Heart right ventricle (tissue), 16 donors: ENCODE results near the gene CCND3. TPM values are rescaled to one million over a fixed set of nuclear protein-coding genes. Genes with fewer than 3 reads are reported as not detected.

Experiments
- ATAC-seq, 8 donors: fragments of 200-7000 bp; cut with Tn5 transposase; one replicate each; pipeline ENCODE4 v1.9.1; 2020; ENCODE audit warnings: mild to moderate bottlenecking in 8 of 8, moderate library complexity in 8 of 8, moderate number of reproducible peaks in 1 of 8
- DNase-seq, 2 donors: peaks; one replicate each; pipeline ENCODE4 v3.0.0-alpha.2; 2020
- H3K27ac ChIP-seq, 10 donors: fragments of 200-600 bp; sonication (generic) in 2 of 10; one replicate each; pipeline versions ENCODE4 v1.5.0 to v1.8.0; 2020 to 2022; ENCODE audit warnings: mild to moderate bottlenecking in 3 of 10
- H3K27me3 ChIP-seq, 7 donors: fragments of 200-600 bp; one replicate each; pipeline ENCODE4 v1.8.0; 2021 to 2022; ENCODE audit warnings: mild to moderate bottlenecking in 2 of 7
- H3K36me3 ChIP-seq, 9 donors: fragments of 200-600 bp; sonication (generic) in 1 of 9; one replicate each; pipeline versions ENCODE4 v1.5.0 to v1.8.0; 2020 to 2022; ENCODE audit warnings: mild to moderate bottlenecking in 2 of 9
- H3K4me1 ChIP-seq, 9 donors: fragments of 200-600 bp; sonication (generic) in 1 of 9; one replicate each; pipeline versions ENCODE4 v1.5.0 to v1.8.0; 2020 to 2022; ENCODE audit warnings: mild to moderate bottlenecking in 4 of 9
- H3K4me3 ChIP-seq, 10 donors: fragments of 200-600 bp; sonication (generic) in 2 of 10; one replicate each; pipeline versions ENCODE4 v1.5.0 to v1.8.0; 2020 to 2022; ENCODE audit warnings: mild to moderate bottlenecking in 7 of 10, moderate library complexity in 2 of 10
- H3K9me3 ChIP-seq, 11 donors: fragments of 200-600 bp in 10 of 11; sonication (generic) in 2 of 11; one replicate each; pipeline versions ENCODE4 v1.5.0 to v1.8.0; 2013 to 2022; ENCODE audit warnings: mild to moderate bottlenecking in 2 of 11, control low read depth in 1 of 11, moderate library complexity in 1 of 11
- WGBS, 2 donors: extraction: QIAGEN DNeasy Blood & Tissue Kit; methylation state at CpG; one replicate each; pipeline ENCODE4 v1.1.7; 2013; ENCODE audit warnings: inconsistent platforms in 1 of 2; 5-methylcytosine and 5-hydroxymethylcytosine counted together
- intact Hi-C, 10 donors: fragments of 100-400 bp; cut with DNase I; formaldehyde crosslinking; loops; one replicate each; pipeline versions ENCODE4 v1.11.1 to v1.14.2; 2022
- polyA plus RNA-seq, 2 donors: library from polyadenylated mRNA; stranded (reverse); fragments of 200-250 nt; gene quantifications; one replicate each; pipeline ENCODE4 v1.2.3, GENCODE V29; 2013
- total RNA-seq, 10 donors: library from RNA; stranded (reverse); fragmentation: NEBNext Ultra II Directional in 3 of 10; extraction: Animal tissue kit (Norgen Biotek cat#: 25700) in 3 of 10; gene quantifications; one replicate each; pipeline versions ENCODE4 v1.2.1 to v1.2.4, GENCODE V29; 2021 to 2023
- TF ChIP-seq, protein P1 (sequence below), 9 donors: fragments of 200-600 bp; sonication (generic) in 2 of 9; IDR thresholded peaks; one replicate each; pipeline versions ENCODE4 v1.5.0 to v1.8.0; 2021 to 2022; ENCODE audit warnings: antibody characterized with exemption in 9 of 9, mild to moderate bottlenecking in 5 of 9, moderate library complexity in 1 of 9
- donor health status: Arrhythmogenic right ventricular cardiomyopathy.
- donor health status: ischemic (EF 13 %, LVEDD 7.1; RV severe dilation, severe dysfunction).
- donor health status: healthy with polysubstance abuse.
- donor health status: DM: no; HTN: yes; CAD: no.
- donor health status: DM: no; HTN: no; CAD: no.
- donor health status: ischemic (EF 25% LVEDD 6.9; RV normal size, moderate dysfunction).
- donor health status: ischemic (EF 25% LVEDD 5.7; RV mildly dilated, moderate dysfunction).
- donor health status: healthy.
- donor health status: DM: yes; HTN: yes; CAD: no.
- donor health status: Ischemic cardiomyopathy.
- donor health status: ischemic (EF 35%, LVEDD 5.7; RV mildly dilated, moderate dysfunction).
- donor health status: nonischemic (EF 11% LVEDD 7.7; RV severe dilation, severe dysfunction).
- donor health status: DM: yes; HTN: yes; CAD: no.
- donor health status: PGD.
- donor health status: ischemic (EF 29% LVEDD 5.4; RV normal size, mild dysfunction).
- donor health status: nonischemic (EF 23%, LVEDD 6.1; RV moderate dilation, normal function).

Gene CCND3
- total and polyA plus RNA-seq, 12 donors: 29.6 to 77.3 (median 39.4) TPM

DNA sequence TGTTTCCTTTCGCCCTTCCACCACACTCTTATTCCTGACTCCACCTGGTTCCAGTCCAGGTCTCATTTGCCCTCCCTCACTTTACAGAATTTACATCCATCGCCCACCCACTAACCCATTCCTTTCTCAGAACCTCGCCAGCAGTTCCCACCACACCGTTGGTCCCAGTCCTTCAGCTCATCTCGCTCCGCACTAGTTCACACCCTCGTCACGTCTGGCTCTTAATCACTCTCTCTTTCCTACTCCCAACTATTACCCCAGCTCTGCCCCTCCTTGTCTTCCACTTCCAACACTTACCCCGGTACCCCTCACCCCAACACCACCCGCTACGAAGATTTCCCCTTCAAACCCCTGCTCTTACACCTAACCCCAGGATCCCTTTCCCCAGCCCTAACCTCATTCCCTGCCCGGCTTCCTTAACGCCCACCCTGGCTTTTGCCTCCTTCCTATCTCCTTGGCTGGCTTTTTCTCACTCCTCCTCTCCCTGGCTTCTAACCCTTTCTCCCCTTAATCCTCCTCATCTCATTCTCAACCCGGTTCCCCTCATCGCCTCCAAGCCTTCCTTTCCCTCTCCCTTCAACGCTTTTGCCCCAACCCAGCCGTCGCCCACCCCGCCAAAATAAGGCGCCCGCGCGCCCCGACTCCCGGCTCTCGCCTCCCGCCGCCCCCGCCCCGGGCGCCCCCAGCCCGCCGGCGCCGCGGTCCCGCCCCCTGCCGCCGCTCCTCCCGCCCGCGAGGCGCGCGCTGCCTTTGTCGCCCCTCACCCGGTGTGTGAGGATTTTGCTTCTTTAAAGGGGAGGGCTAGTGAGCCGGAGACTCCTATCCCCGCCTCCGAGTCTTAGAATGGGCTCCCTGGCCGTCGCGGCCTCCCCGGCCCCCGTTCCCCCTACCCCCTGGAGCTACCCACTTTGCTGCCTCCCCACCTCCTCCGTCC, 47.0 kb downstream of the CCND3 start:
- peak overlapping the region in 6 of 10 donors; percentile 57 to 94 (median 70) for H3K27ac ChIP-seq
- TF ChIP-seq, protein P1, sequence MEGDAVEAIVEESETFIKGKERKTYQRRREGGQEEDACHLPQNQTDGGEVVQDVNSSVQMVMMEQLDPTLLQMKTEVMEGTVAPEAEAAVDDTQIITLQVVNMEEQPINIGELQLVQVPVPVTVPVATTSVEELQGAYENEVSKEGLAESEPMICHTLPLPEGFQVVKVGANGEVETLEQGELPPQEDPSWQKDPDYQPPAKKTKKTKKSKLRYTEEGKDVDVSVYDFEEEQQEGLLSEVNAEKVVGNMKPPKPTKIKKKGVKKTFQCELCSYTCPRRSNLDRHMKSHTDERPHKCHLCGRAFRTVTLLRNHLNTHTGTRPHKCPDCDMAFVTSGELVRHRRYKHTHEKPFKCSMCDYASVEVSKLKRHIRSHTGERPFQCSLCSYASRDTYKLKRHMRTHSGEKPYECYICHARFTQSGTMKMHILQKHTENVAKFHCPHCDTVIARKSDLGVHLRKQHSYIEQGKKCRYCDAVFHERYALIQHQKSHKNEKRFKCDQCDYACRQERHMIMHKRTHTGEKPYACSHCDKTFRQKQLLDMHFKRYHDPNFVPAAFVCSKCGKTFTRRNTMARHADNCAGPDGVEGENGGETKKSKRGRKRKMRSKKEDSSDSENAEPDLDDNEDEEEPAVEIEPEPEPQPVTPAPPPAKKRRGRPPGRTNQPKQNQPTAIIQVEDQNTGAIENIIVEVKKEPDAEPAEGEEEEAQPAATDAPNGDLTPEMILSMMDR (IDR thresholded peaks at IDR 0.05): no peak
- no peaks in the 10 kb centered on the region for H3K9me3 ChIP-seq
- intact Hi-C loops: loop anchor here in 3 of 10 donors (2.0 to 10.0 kb wide), 4 partner anchors 26 to 110 kb away; partner anchors contain the start of genes PRICKLE4 (in 2 of the 3), TOMM6 (in 2 of the 3), BYSL (in 1 of the 3) and MED20 (in 1 of the 3)
- H3K36me3 ChIP-seq: peaks cover 0 to 6% (median 0%) of the 10 kb centered on the region in 9 donors
- H3K27me3 ChIP-seq: no peaks in the 10 kb centered on the region
- ATAC-seq (peak; percentile 50 to 77 (median 72)), DNase-seq (no peak)
- peak overlapping the region; percentile 50 to 88 (median 72) for H3K4me3 ChIP-seq
- H3K4me1 ChIP-seq: peaks cover 0 to 34% (median 24%) of the 10 kb centered on the region in 9 donors
- 2 to 3% methylated on average over 33 to 56 of the region's 56 CpGs for WGBS, 2 donors

DNA sequence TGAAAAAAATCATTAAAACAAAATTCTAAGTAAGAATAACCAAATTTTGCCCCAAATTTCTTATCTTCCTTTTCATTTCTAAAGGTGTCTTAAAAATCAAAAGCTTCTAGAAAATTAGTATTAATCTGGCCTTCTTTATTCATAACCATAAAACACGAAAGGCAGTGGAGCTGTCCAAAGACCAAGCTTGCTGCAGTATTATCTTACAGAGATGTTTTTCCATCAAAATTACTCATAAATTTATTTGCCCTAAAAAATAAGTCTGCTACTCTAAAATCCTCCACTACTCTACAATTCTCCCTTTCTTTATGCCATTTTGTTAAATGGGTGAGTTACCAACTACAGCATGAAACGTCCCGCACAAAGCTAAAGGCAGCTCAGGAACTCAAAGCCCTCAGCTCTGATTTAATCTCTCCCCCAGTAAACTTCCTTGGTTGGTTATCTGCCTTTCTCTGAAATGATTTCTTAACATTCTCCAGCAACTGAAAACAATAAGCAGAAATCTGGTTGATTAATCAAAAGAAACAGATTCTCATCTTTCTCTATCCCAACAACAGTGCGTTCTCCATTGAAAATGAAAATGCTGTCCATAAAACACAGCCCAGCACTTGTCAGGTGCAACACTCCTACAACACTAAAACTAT, 48.6 kb downstream of the CCND3 start:
- TF ChIP-seq, protein P1 (IDR thresholded peaks at IDR 0.05): no peak
- ATAC-seq: no peak
- H3K36me3 ChIP-seq: no peaks in the 10 kb centered on the region
- H3K27ac ChIP-seq: no peak overlapping the region
- no peaks in the 10 kb centered on the region for H3K27me3 ChIP-seq
- no peak for DNase-seq
- no peaks in the 10 kb centered on the region for H3K9me3 ChIP-seq
- intact Hi-C loops: loop anchor here in 3 of 10 donors (10.0 kb wide), 2 partner anchors 98 to 108 kb away; partner anchors contain the start of genes PRICKLE4 (in 2 of the 3) and TOMM6 (in 2 of the 3)
- peak overlapping the region in 1 of 10 donors; percentile 13 for H3K4me3 ChIP-seq
- H3K4me1 ChIP-seq: peaks cover 0 to 32% (median 24%) of the 10 kb centered on the region in 9 donors
- 62 to 75% methylated on average over 4 of the region's 4 CpGs for WGBS, 2 donors

DNA sequence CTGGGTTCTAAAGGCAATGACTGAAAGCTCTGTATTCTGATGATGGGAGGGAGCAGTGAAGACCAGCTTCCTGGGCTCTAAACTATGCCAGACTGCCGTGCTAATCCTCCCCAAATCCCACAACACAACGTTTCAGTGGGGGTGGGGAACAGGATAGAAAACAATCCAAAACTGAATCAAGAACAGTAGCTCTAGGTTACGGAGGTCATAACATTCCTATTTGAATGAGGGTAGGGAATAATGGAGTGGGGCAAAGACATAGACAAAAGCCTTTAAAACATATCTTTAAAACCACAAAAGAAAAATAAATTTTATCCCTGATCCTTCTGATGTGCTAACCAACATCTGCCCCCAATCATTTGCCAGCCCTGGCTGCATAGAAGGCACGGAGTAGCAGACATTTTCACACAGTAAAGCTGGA, 54.3 kb downstream of the CCND3 start:
- TF ChIP-seq, protein P1 (IDR thresholded peaks at IDR 0.05): no peak
- Histone ChIP-seq H3K27me3 (no peaks in the 10 kb centered on the region), H3K4me3 (no peak overlapping the region), H3K36me3 (no peaks in the 10 kb centered on the region), H3K9me3 (no peaks in the 10 kb centered on the region), H3K27ac (no peak overlapping the region), H3K4me1 (peaks cover 0 to 3% (median 0%) of the 10 kb centered on the region in 9 donors)
- 63 to 66% methylated on average over 4 of the region's 4 CpGs for WGBS, 2 donors
- no peak for ATAC-seq
- intact Hi-C loops: no loop called here
- no peak for DNase-seq

DNA sequence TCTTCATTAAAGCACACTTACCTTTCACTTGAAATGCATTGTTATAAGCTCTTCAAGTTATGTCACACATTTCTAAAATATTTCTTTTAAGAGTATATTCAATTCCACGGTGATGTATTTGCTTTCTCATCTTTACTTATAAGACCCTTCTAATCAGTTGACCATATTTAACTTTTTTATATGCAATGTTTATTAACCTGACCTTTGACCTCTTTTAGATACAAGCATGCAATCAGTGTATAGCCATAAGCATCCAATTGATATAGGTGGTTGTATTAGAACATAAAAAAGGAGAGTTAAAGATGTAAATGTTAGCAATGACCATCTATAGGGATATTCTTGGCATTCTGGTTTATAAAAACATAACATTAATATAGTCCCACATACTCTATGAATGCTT, 55.7 kb downstream of the CCND3 start:
- Histone ChIP-seq H3K27ac (no peak overlapping the region), H3K4me3 (no peak overlapping the region), H3K4me1 (peaks cover 0 to 3% (median 0%) of the 10 kb centered on the region in 9 donors), H3K9me3 (no peaks in the 10 kb centered on the region), H3K36me3 (no peaks in the 10 kb centered on the region), H3K27me3 (no peaks in the 10 kb centered on the region)
- DNase-seq (no peak), ATAC-seq (no peak)
- WGBS, 2 donors: 95 to 98% methylated on average over 1 of the region's 1 CpG
- TF ChIP-seq, protein P1 (IDR thresholded peaks at IDR 0.05): no peak
- intact Hi-C loops: no loop called here
